Measurements from ENCODE around the gene NLRP5. TPM values are rescaled to one million over a fixed set of nuclear protein-coding genes. Genes with fewer than 3 reads are reported as not detected.

Gene NLRP5
- total and polyA plus RNA-seq, 10 donors, result not detected

GRCh38 chr19:55956431-55956830 lies 30.1 kb upstream of the NLRP5 start:
- intact Hi-C loops (cut with DNase I; ENCODE audit: low total_unique reads), result no loop called here

GRCh38 chr19:55958356-55958755 lies 28.2 kb upstream of the NLRP5 start:
- WGBS, 5 donors, result 68 to 93% (median 79%) methylated on average over 4 of the region's 4 CpGs

More at GRCh38 chr19:55956431-55956830, 30.1 kb upstream of the NLRP5 start:
- no peak overlapping the region for H3K4me3 ChIP-seq
- 83 to 94% (median 94%) methylated on average over 7 of the region's 7 CpGs for WGBS, 5 donors
- no peaks in the 10 kb centered on the region for H3K4me1 ChIP-seq
- H3K36me3 ChIP-seq, result no peaks in the 10 kb centered on the region
- TF ChIP-seq POLR2A (IDR thresholded peaks at IDR 0.05) (no peak), CTCF (IDR thresholded peaks at IDR 0.05 in 8 of 11, conservative IDR thresholded peaks at IDR 0.05 in 3 of 11) (no peak), POLR2AphosphoS5 (IDR thresholded peaks at IDR 0.05) (no peak)
- H3K27ac ChIP-seq, result no peak overlapping the region
- no peak for DNase-seq
- H3K27me3 ChIP-seq (replicated peaks in 1 of 7), result no peaks in the 10 kb centered on the region
- peaks cover 0 to 62% (median 0%) of the 10 kb centered on the region in 8 donors for H3K9me3 ChIP-seq

GRCh38 chr19:55959996-55960675 lies 26.4 kb upstream of the NLRP5 start:
- no peaks in the 10 kb centered on the region for H3K4me1 ChIP-seq
- 87 to 92% (median 91%) methylated on average over 6 of the region's 6 CpGs for WGBS, 5 donors
- DNase-seq, result no peak
- peaks cover 0 to 49% (median 0%) of the 10 kb centered on the region in 8 donors for H3K9me3 ChIP-seq
- intact Hi-C loops (cut with DNase I; ENCODE audit: low total_unique reads), result no loop called here
- no peak overlapping the region for H3K4me3 ChIP-seq
- no peak for TF ChIP-seq CTCF (IDR thresholded peaks at IDR 0.05 in 8 of 11, conservative IDR thresholded peaks at IDR 0.05 in 3 of 11)
- no peak for TF ChIP-seq POLR2AphosphoS5 (IDR thresholded peaks at IDR 0.05)
- TF ChIP-seq POLR2A (IDR thresholded peaks at IDR 0.05), result no peak
- H3K36me3 ChIP-seq, result no peaks in the 10 kb centered on the region
- H3K27ac ChIP-seq, result no peak overlapping the region
- H3K27me3 ChIP-seq (replicated peaks in 1 of 7), result no peaks in the 10 kb centered on the region

More at GRCh38 chr19:55958356-55958755, 28.2 kb upstream of the NLRP5 start:
- no peaks in the 10 kb centered on the region for H3K27me3 ChIP-seq (replicated peaks in 1 of 7)
- DNase-seq, result no peak
- H3K4me3 ChIP-seq, result no peak overlapping the region
- H3K27ac ChIP-seq, result no peak overlapping the region
- intact Hi-C loops (cut with DNase I; ENCODE audit: low total_unique reads), result no loop called here
- H3K36me3 ChIP-seq, result no peaks in the 10 kb centered on the region
- H3K4me1 ChIP-seq, result no peaks in the 10 kb centered on the region
- peaks cover 0 to 60% (median 0%) of the 10 kb centered on the region in 8 donors for H3K9me3 ChIP-seq
- TF ChIP-seq CTCF (IDR thresholded peaks at IDR 0.05 in 8 of 11, conservative IDR thresholded peaks at IDR 0.05 in 3 of 11), result no peak
- no peak for TF ChIP-seq POLR2AphosphoS5 (IDR thresholded peaks at IDR 0.05)
- TF ChIP-seq POLR2A (IDR thresholded peaks at IDR 0.05), result no peak

- no peak for TF ChIP-seq POLR2A (IDR thresholded peaks at IDR 0.05)
- TF ChIP-seq CTCF (IDR thresholded peaks at IDR 0.05 in 8 of 11, conservative IDR thresholded peaks at IDR 0.05 in 3 of 11), result no peak
- no peak for TF ChIP-seq POLR2AphosphoS5 (IDR thresholded peaks at IDR 0.05)
- no peak overlapping the region for H3K4me3 ChIP-seq
- H3K9me3 ChIP-seq, result peaks cover 0 to 44% (median 1%) of the 10 kb centered on the region in 8 donors
- no peak overlapping the region for H3K27ac ChIP-seq
- H3K27me3 ChIP-seq (replicated peaks in 1 of 7), result no peaks in the 10 kb centered on the region
- H3K4me1 ChIP-seq, result no peaks in the 10 kb centered on the region
- intact Hi-C loops (cut with DNase I; ENCODE audit: low total_unique reads), result no loop called here
- 89 to 97% (median 92%) methylated on average over 10 of the region's 10 CpGs for WGBS, 5 donors
- no peak for DNase-seq
- no peaks in the 10 kb centered on the region for H3K36me3 ChIP-seq
Measured at GRCh38 chr19:55962186-55962585, 24.4 kb upstream of the NLRP5 start.
